ENCODE data around the gene BABAM2. TPM values are rescaled to one million over a fixed set of nuclear protein-coding genes. Genes with fewer than 3 reads are reported as not detected.

The BABAM2 gene
- total and polyA plus RNA-seq, 2 experiments from 2014 or later, result 17.8 to 21.5 TPM

DNA sequence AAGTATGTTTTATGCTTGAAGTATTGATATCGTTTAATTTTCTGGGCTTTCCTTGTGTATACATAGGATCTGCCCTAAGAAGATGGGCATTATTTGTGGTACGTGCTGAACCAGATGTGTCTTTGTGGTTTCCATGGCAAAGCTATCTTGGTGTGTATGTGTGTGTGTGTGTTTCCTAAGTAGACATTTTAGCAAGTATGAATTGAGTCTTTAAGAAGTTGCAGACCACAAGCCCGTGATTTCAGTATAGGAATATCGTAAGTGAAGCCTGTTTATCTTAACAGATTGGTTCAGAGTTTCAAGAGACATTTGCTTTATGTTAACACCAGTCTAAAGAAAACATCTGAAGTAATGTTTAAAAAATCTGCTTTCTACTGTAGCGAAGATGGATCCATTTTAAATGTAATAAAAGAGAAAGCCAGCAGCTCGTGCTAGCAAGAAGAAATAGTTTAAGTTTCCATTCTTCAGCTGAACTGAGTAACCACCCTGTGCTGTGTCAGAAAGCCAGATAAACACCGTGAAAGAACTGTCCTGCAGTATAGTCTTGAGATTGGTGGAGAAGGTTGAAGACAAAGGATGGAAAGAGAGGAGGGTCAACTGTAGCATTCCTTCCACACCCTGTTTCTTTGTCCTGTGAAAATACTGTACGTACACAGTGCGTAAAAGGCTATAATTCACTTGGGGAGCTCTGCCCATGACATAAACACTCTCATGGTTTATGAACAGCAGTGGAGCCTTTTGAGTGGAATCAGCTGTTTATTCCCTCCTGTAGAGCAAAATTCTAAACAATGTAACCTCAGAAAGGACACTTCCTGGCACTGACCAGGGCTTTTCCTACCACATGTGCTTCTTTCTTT, 410.2 kb downstream of the BABAM2 start:
- DNase-seq (ENCODE audit: low spot score) (no peak), ATAC-seq (no peak)
- Mint-ChIP-seq H3K27me3 (ENCODE audit: insufficient read depth, low read depth, poor library complexity) (no peaks in the 10 kb centered on the region), H3K4me3 (no peak overlapping the region), H3K4me1 (peaks cover 22% of the 10 kb centered on the region), H3K36me3 (ENCODE audit: low read depth) (peaks cover 3% of the 10 kb centered on the region; the same call in 2 of the 3 replicates), H3K9me3 (peaks cover 3% of the 10 kb centered on the region; the same call in 2 of the 3 replicates), H3K27ac (no peak overlapping the region)
- Histone ChIP-seq H3K4me2 (no peak overlapping the region), H3K4me1 (ENCODE audit: insufficient read depth) (peaks cover 17% of the 10 kb centered on the region), H2AFZ (no peak overlapping the region), H3K4me3 (no peak overlapping the region), H3K36me3 (ENCODE audit: insufficient read depth) (no peaks in the 10 kb centered on the region), H3K79me2 (replicated peaks; ENCODE audit: insufficient read depth) (no peaks in the 10 kb centered on the region), H4K20me1 (replicated peaks; ENCODE audit: insufficient read depth) (no peaks in the 10 kb centered on the region), H3F3A (replicated peaks; ENCODE audit: low read depth) (no peaks in the 10 kb centered on the region), H3K9me2 (ENCODE audit: insufficient read depth) (no peaks in the 10 kb centered on the region; the same call in 1 of the 2 replicates), H3K27me3 (ENCODE audit: insufficient read depth) (no peaks in the 10 kb centered on the region), H3K27ac (ENCODE audit: low read depth) (no peak overlapping the region)
- TF ChIP-seq STAT1 (IDR thresholded peaks at IDR 0.05; ENCODE audit: unreplicated experiment) (no peak), EZH2phosphoT487 (IDR thresholded peaks at IDR 0.05; ENCODE audit: unreplicated experiment) (no peak), NANOG (IDR thresholded peaks at IDR 0.05; ENCODE audit: borderline replicate concordance) (no peak), EZH2 (IDR thresholded peaks at IDR 0.05; ENCODE audit: low read depth, unreplicated experiment) (no peak), CREB1 (CRISPR knock-in tag; IDR thresholded peaks at IDR 0.05; ENCODE audit: low read depth) (no peak), ZNF331 (CRISPR knock-in tag; IDR thresholded peaks at IDR 0.05; ENCODE audit: low read depth) (no peak), JUNB (IDR thresholded peaks at IDR 0.05; ENCODE audit: unreplicated experiment) (no peak), POLR2AphosphoS5 (IDR thresholded peaks at IDR 0.05; ENCODE audit: low read depth) (no peak), ZNF114 (CRISPR knock-in tag; IDR thresholded peaks at IDR 0.05) (no peak)
- TF ChIP-seq, protein P1, sequence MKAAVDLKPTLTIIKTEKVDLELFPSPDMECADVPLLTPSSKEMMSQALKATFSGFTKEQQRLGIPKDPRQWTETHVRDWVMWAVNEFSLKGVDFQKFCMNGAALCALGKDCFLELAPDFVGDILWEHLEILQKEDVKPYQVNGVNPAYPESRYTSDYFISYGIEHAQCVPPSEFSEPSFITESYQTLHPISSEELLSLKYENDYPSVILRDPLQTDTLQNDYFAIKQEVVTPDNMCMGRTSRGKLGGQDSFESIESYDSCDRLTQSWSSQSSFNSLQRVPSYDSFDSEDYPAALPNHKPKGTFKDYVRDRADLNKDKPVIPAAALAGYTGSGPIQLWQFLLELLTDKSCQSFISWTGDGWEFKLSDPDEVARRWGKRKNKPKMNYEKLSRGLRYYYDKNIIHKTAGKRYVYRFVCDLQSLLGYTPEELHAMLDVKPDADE (IDR thresholded peaks at IDR 0.05), result no peak
- TF ChIP-seq, protein P2, sequence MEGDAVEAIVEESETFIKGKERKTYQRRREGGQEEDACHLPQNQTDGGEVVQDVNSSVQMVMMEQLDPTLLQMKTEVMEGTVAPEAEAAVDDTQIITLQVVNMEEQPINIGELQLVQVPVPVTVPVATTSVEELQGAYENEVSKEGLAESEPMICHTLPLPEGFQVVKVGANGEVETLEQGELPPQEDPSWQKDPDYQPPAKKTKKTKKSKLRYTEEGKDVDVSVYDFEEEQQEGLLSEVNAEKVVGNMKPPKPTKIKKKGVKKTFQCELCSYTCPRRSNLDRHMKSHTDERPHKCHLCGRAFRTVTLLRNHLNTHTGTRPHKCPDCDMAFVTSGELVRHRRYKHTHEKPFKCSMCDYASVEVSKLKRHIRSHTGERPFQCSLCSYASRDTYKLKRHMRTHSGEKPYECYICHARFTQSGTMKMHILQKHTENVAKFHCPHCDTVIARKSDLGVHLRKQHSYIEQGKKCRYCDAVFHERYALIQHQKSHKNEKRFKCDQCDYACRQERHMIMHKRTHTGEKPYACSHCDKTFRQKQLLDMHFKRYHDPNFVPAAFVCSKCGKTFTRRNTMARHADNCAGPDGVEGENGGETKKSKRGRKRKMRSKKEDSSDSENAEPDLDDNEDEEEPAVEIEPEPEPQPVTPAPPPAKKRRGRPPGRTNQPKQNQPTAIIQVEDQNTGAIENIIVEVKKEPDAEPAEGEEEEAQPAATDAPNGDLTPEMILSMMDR (conservative IDR thresholded peaks at IDR 0.05; ENCODE audit: low read depth in 2 of 2), result no peak
- TF ChIP-seq, protein P3, sequence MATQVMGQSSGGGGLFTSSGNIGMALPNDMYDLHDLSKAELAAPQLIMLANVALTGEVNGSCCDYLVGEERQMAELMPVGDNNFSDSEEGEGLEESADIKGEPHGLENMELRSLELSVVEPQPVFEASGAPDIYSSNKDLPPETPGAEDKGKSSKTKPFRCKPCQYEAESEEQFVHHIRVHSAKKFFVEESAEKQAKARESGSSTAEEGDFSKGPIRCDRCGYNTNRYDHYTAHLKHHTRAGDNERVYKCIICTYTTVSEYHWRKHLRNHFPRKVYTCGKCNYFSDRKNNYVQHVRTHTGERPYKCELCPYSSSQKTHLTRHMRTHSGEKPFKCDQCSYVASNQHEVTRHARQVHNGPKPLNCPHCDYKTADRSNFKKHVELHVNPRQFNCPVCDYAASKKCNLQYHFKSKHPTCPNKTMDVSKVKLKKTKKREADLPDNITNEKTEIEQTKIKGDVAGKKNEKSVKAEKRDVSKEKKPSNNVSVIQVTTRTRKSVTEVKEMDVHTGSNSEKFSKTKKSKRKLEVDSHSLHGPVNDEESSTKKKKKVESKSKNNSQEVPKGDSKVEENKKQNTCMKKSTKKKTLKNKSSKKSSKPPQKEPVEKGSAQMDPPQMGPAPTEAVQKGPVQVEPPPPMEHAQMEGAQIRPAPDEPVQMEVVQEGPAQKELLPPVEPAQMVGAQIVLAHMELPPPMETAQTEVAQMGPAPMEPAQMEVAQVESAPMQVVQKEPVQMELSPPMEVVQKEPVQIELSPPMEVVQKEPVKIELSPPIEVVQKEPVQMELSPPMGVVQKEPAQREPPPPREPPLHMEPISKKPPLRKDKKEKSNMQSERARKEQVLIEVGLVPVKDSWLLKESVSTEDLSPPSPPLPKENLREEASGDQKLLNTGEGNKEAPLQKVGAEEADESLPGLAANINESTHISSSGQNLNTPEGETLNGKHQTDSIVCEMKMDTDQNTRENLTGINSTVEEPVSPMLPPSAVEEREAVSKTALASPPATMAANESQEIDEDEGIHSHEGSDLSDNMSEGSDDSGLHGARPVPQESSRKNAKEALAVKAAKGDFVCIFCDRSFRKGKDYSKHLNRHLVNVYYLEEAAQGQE (IDR thresholded peaks at IDR 0.05; ENCODE audit: unreplicated experiment), result no peak
- TF ChIP-seq, protein P4, sequence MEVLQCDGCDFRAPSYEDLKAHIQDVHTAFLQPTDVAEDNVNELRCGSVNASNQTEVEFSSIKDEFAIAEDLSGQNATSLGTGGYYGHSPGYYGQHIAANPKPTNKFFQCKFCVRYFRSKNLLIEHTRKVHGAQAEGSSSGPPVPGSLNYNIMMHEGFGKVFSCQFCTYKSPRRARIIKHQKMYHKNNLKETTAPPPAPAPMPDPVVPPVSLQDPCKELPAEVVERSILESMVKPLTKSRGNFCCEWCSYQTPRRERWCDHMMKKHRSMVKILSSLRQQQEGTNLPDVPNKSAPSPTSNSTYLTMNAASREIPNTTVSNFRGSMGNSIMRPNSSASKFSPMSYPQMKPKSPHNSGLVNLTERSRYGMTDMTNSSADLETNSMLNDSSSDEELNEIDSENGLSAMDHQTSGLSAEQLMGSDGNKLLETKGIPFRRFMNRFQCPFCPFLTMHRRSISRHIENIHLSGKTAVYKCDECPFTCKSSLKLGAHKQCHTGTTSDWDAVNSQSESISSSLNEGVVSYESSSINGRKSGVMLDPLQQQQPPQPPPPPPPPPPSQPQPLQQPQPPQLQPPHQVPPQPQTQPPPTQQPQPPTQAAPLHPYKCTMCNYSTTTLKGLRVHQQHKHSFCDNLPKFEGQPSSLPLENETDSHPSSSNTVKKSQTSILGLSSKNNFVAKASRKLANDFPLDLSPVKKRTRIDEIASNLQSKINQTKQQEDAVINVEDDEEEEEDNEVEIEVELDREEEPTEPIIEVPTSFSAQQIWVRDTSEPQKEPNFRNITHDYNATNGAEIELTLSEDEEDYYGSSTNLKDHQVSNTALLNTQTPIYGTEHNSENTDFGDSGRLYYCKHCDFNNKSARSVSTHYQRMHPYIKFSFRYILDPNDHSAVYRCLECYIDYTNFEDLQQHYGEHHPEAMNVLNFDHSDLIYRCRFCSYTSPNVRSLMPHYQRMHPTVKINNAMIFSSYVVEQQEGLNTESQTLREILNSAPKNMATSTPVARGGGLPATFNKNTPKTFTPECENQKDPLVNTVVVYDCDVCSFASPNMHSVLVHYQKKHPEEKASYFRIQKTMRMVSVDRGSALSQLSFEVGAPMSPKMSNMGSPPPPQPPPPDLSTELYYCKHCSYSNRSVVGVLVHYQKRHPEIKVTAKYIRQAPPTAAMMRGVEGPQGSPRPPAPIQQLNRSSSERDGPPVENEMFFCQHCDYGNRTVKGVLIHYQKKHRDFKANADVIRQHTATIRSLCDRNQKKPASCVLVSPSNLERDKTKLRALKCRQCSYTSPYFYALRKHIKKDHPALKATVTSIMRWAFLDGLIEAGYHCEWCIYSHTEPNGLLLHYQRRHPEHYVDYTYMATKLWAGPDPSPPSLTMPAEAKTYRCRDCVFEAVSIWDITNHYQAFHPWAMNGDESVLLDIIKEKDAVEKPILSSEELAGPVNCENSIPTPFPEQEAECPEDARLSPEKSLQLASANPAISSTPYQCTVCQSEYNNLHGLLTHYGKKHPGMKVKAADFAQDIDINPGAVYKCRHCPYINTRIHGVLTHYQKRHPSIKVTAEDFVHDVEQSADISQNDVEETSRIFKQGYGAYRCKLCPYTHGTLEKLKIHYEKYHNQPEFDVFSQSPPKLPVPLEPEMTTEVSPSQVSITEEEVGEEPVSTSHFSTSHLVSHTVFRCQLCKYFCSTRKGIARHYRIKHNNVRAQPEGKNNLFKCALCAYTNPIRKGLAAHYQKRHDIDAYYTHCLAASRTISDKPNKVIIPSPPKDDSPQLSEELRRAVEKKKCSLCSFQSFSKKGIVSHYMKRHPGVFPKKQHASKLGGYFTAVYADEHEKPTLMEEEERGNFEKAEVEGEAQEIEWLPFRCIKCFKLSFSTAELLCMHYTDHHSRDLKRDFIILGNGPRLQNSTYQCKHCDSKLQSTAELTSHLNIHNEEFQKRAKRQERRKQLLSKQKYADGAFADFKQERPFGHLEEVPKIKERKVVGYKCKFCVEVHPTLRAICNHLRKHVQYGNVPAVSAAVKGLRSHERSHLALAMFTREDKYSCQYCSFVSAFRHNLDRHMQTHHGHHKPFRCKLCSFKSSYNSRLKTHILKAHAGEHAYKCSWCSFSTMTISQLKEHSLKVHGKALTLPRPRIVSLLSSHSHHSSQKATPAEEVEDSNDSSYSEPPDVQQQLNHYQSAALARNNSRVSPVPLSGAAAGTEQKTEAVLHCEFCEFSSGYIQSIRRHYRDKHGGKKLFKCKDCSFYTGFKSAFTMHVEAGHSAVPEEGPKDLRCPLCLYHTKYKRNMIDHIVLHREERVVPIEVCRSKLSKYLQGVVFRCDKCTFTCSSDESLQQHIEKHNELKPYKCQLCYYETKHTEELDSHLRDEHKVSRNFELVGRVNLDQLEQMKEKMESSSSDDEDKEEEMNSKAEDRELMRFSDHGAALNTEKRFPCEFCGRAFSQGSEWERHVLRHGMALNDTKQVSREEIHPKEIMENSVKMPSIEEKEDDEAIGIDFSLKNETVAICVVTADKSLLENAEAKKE (CRISPR knock-in tag; IDR thresholded peaks at IDR 0.05), result no peak
